GF-D8 (cell line): ENCODE data around the gene MDGA2.

Experiments used
- DNase-seq: peaks from one replicate; lab custom pipeline; 2025; lab: John Stamatoyannopoulos, UW

Gene MDGA2

GRCh38 chr14:47619392-47619791, 56.0 kb downstream of the MDGA2 start:
- DNase-seq: no peak

GRCh38 chr14:47606566-47606965, 68.8 kb downstream of the MDGA2 start:
- no peak for DNase-seq

- DNase-seq: no peak
Observed at GRCh38 chr14:47596860-47597259, 78.5 kb downstream of the MDGA2 start.

- no peak for DNase-seq
Observed at GRCh38 chr14:47596232-47596631, 79.2 kb downstream of the MDGA2 start.

GRCh38 chr14:47595552-47595951, 79.9 kb downstream of the MDGA2 start:
- no peak for DNase-seq

GRCh38 chr14:47590767-47591495, 84.5 kb downstream of the MDGA2 start:
- DNase-seq: no peak

GRCh38 chr14:47585447-47585846, 90.0 kb downstream of the MDGA2 start:
- no peak for DNase-seq

GRCh38 chr14:47567273-47567672, 108.1 kb downstream of the MDGA2 start:
- no peak for DNase-seq

- DNase-seq: no peak
Observed at GRCh38 chr14:47557894-47558293, 117.5 kb downstream of the MDGA2 start.

- DNase-seq: no peak
Observed at GRCh38 chr14:47555333-47555732, 120.1 kb downstream of the MDGA2 start.

GRCh38 chr14:47549886-47550285, 125.5 kb downstream of the MDGA2 start:
- DNase-seq: no peak

- no peak for DNase-seq
Observed at GRCh38 chr14:47543459-47543858, 131.9 kb downstream of the MDGA2 start.

GRCh38 chr14:47541662-47542061, 133.7 kb downstream of the MDGA2 start:
- no peak for DNase-seq

- no peak for DNase-seq
Observed at GRCh38 chr14:47539031-47539461, 136.4 kb downstream of the MDGA2 start.

- no peak for DNase-seq
Observed at GRCh38 chr14:47536341-47536740, 139.1 kb downstream of the MDGA2 start.

GRCh38 chr14:47526591-47527244, 148.7 kb downstream of the MDGA2 start:
- no peak for DNase-seq

- no peak for DNase-seq
Observed at GRCh38 chr14:47524524-47524923, 150.9 kb downstream of the MDGA2 start.

GRCh38 chr14:47520382-47520781, 155.0 kb downstream of the MDGA2 start:
- no peak for DNase-seq

GRCh38 chr14:47511829-47512228, 163.6 kb downstream of the MDGA2 start:
- DNase-seq: no peak

- DNase-seq: no peak
Observed at GRCh38 chr14:47509957-47510356, 165.4 kb downstream of the MDGA2 start.

- no peak for DNase-seq
Observed at GRCh38 chr14:47507861-47508260, 167.5 kb downstream of the MDGA2 start.

GRCh38 chr14:47500369-47500768, 175.0 kb downstream of the MDGA2 start:
- DNase-seq: no peak

GRCh38 chr14:47490766-47491165, 184.6 kb downstream of the MDGA2 start:
- DNase-seq: no peak

GRCh38 chr14:47490353-47490752, 185.1 kb downstream of the MDGA2 start:
- DNase-seq: no peak
